ENCODE results near the gene SALL1.

DNA sequence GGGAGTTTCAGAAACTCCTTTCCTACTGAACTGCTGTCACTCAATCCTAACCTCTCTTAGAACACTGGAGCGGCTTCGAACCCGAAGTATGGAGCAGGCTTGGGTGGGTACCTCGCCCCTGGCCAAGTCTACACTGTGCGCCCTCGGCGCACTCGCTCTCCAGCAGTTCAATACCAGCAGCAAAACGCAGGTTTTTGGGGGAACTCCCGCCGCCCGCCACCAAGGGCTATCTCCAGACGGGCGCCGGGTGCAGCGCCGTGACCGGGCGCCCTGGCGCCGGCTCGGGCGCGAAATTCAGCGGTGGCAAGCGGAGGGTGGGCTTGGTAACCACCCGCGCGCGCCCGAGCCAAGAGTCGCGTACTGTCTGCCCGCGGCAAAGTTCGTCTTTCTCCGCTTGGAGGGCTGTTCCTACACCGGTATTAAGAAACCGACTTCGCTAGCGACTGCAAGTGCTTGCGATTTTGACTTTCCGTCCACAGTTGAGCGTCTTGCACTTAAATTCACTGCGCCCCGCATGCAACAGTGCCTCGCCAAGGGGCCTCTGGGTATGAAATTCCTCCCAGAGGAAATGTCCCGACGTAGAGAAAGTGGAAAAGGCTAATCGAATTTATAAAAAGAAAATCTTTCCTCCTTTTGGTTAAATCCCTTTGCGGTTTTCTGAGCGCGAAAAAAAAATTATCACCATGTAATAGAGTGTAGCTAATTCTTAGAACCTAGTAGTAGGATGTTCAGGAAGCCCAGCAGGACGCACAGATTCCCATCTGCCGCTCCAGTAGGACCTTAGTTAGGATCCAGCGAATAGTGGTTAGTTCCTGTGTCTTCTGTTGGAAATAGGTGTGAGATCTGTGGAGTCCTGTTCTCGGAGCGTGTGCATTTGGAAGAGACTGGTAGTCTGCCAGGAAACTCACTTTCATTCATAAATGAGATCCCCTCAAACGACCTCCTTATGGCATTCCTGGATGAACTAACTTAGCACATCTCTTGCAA lies 5.0 kb upstream of the SALL1 start:
- TF ChIP-seq CTCF (IDR thresholded peaks at IDR 0.05 in 8 of 11, conservative IDR thresholded peaks at IDR 0.05 in 3 of 11) (no peak), POLR2A (IDR thresholded peaks at IDR 0.05) (no peak)
